ENCODE results near the gene GLDC.

DNA sequence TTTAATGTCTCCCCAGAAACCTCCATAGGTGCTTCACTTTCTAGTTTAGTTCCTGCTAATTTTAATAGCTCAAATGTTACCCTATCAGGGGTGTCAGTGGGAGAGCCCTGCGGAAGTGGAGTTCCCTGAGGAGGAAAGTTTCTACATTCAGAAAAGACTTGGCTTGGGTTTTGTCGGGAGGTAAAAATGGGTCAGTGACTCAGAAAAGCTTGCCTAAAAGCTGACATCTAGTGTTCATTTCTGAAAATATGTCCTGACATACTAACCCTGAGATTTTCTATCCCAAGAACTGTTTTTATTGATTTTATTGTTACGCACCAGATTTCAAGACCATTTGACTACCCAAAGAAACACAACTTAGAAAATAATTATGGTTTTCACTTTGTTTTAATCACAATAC is 40.9 kb upstream of the GLDC start:
- TF ChIP-seq, protein P1, sequence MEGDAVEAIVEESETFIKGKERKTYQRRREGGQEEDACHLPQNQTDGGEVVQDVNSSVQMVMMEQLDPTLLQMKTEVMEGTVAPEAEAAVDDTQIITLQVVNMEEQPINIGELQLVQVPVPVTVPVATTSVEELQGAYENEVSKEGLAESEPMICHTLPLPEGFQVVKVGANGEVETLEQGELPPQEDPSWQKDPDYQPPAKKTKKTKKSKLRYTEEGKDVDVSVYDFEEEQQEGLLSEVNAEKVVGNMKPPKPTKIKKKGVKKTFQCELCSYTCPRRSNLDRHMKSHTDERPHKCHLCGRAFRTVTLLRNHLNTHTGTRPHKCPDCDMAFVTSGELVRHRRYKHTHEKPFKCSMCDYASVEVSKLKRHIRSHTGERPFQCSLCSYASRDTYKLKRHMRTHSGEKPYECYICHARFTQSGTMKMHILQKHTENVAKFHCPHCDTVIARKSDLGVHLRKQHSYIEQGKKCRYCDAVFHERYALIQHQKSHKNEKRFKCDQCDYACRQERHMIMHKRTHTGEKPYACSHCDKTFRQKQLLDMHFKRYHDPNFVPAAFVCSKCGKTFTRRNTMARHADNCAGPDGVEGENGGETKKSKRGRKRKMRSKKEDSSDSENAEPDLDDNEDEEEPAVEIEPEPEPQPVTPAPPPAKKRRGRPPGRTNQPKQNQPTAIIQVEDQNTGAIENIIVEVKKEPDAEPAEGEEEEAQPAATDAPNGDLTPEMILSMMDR (IDR thresholded peaks at IDR 0.05), result peak in 2 of 6 experiments; percentile 10 to 19
- TF ChIP-seq POLR2A (IDR thresholded peaks at IDR 0.05), result no peak
